ENCODE results near the gene C2CD2L. TPM values are rescaled to one million over a fixed set of nuclear protein-coding genes. Genes with fewer than 3 reads are reported as not detected.
"Not testable (repeated sequence)": the region's sequence is repeated elsewhere in the genome, so short reads cannot be mapped to it uniquely, and the experiment has no call there.

C2CD2L gene
- total RNA-seq = 21.9 TPM

- DNase-seq (ENCODE audit: low spot score) = peak; percentile 87
Measured at GRCh38 chr11:119106564-119107537, at the start of gene C2CD2L. C2CD2L (plus strand) TSS chr11:119107344; CDS start chr11:119107742, 398 bp downstream.

DNA sequence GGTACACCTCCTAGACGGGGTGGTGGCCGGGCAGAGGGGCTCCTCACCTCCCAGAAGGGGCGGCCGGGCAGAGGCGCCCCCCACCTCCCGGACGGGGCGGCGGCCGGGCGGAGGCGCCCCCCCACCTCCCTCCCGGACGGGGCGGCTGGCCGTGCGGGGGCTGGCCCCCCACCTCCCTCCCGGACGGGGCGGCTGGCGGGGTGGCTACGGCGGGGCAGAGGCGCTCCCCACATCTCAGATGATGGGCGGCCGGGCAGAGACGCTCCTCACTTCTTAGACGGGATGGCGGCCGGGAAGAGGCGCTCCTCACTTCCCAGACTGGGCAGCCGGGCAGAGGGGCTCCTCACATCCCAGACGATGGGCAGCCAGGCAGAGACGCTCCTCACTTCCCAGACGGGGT is 48.0 kb upstream of the C2CD2L start:
- not testable (repeated sequence) for DNase-seq (ENCODE audit: low spot score)

DNA sequence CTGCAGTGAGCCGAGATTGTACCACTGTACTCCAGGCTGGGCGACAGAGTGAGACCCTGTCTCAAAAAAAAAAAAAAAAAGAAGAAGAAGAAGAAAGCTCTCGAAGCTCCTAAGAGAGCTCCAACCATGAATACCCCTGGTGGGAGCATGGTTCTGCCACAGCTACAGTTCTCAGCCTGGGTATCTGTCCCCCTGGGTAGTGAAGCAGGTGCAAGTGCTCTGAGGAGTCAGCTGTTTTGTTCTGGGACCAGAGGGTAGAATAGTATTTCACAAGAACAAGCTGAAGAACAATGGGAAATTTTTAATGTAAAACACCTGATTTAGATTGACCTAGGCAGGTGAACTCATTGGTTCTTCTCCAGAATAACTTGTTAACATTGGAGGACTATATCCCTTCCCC is 45.9 kb upstream of the C2CD2L start:
- no peak for DNase-seq (ENCODE audit: low spot score)

GRCh38 chr11:119062779-119063178 is 44.4 kb upstream of the C2CD2L start:
- DNase-seq (ENCODE audit: low spot score) = no peak

DNA sequence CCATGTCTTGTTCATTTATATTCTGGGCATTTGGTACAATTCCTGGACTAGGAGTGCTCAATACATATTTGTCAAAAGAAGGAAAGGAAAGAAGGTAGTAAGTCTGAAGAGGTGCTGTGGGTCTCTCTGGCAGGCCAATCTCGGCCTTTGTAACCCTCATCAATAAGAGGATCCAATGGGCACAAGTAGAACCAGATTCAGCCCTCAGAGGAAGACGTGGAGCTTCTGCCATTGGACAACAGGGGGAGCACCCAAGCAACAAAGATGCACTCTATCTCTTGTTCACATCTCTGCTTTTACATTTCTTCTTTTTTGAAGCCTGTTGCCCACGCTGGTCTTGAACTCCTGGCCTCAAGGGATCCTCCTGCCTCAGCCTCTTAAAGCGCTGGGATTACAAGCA is 41.8 kb upstream of the C2CD2L start:
- no peak for DNase-seq (ENCODE audit: low spot score)

DNA sequence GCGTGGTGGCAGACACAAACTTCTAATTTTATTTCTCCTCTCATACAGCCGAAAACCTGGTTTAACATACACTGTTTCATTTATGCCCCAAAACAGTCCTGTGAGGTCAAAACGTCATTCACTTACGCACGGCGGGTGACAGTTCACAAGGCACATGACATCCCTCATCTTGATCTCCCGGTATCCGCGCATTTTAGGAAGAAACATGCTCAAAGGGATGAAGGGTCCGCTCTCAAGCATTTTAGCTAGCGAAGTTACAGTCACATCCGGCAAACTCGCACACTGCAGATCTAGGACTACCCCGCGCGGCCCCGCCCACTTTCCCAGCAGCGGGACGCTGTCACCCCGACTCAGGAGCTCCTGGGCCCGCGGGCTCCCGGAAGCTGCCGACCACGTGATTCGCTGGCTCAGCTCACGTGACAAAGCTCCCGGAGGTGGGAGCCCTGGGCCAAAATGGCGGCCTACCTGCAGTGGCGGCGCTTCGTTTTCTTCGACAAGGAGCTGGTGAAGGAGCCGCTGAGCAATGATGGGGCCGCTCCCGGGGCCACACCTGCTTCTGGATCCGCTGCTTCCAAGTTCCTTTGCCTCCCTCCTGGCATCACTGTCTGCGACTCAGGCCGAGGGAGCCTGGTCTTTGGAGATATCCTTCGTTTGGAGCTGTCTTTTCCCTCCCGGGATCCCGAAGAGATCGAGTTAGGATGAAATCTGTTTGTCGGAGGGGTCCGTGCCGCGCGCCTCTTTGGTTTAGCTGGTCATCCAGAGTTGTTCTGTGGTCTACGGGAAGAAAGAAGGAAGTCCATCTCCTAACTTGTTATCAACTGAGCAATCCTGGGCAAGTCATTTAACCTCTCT is 39.5 kb upstream of the C2CD2L start, which contains the start of gene VPS11:
TSS of gene VPS11 (plus strand) at position 448 of the 852 bp plus-strand sequence. CDS start at position 454, 6 bp downstream.
- DNase-seq (ENCODE audit: low spot score) = peak; percentile 98

DNA sequence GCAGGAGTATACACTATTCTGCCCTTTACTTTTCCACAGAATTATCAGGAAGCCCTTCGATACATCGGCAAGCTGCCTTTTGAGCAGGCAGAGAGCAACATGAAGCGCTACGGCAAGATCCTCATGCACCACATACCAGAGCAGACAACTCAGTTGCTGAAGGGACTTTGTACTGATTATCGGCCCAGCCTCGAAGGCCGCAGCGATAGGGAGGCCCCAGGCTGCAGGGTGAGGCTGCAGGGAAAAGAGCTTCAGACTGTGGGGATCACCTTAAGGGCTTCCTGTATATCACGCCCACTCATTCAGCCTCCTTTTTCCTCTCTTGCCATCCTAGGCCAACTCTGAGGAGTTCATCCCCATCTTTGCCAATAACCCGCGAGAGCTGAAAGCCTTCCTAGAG is 29.3 kb upstream of the C2CD2L start:
- DNase-seq (ENCODE audit: low spot score) = no peak

DNA sequence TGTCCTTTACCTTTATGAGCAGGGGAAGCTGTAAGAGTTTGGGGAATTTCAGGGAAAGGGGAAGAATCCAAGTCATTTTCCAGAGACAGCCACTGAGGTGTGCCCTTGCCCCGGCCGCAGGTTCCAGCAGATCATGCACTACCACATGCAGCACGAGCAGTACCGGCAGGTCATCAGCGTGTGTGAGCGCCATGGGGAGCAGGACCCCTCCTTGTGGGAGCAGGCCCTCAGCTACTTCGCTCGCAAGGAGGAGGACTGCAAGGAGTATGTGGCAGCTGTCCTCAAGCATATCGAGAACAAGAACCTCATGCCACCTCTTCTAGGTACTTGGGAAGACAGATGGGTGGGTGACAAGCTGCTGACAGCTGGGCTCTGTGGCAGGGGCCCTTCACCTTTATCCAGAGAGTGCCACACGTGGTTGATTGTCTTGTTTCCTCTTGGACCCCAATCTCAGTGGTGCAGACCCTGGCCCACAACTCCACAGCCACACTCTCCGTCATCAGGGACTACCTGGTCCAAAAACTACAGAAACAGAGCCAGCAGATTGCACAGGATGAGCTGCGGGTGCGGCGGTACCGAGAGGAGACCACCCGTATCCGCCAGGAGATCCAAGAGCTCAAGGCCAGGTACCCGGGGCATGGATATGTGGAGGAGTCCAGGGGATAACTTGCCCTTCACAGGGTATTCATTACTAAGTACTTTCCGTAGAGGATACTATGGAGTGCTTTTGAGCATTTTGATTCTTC is 28.3 kb upstream of the C2CD2L start:
- no peak for DNase-seq (ENCODE audit: low spot score)

- DNase-seq (ENCODE audit: low spot score) = no peak
Measured at GRCh38 chr11:119081682-119082260, 25.4 kb upstream of the C2CD2L start.

DNA sequence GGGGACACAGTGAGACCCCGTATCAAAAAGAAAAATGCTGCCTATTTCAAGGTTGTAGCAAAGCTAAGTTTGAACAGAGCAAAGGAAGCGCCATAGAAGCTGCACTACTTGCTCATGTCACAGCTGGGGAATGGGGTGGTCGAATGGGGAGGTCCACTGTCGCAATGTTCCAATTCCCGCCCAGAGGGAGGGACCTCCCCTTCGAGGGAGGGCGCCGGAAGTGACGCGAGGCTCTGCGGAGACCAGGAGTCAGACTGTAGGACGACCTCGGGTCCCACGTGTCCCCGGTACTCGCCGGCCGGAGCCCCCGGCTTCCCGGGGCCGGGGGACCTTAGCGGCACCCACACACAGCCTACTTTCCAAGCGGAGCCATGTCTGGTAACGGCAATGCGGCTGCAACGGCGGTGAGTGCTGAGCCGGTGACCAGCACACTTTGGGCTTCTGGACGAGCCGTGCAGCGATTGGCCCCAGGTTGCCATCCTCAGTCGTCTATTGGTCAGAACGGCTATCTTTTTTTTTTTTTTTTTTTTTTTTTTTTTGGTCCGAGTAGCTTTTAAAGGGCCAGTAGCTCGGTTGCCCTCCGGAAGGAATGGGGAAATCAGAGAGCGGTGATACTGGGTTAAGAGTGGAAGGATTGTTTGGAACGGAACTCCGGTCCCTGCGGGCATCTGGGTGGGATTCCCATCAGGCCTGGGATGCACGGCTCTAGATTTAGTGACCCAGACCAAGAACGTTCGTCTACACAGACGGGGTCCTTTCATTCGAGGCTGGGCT is 22.3 kb upstream of the C2CD2L start, which contains the start of gene HMBS:
TSS of gene HMBS (plus strand) at position 219 of the 774 bp plus-strand sequence. CDS start at position 372, 153 bp downstream.
- peak; percentile 92 for DNase-seq (ENCODE audit: low spot score)

GRCh38 chr11:119085437-119085847 is 21.7 kb upstream of the C2CD2L start:
- DNase-seq (ENCODE audit: low spot score) = no peak

GRCh38 chr11:119087123-119087522 is 20.0 kb upstream of the C2CD2L start:
- DNase-seq (ENCODE audit: low spot score) = no peak

DNA sequence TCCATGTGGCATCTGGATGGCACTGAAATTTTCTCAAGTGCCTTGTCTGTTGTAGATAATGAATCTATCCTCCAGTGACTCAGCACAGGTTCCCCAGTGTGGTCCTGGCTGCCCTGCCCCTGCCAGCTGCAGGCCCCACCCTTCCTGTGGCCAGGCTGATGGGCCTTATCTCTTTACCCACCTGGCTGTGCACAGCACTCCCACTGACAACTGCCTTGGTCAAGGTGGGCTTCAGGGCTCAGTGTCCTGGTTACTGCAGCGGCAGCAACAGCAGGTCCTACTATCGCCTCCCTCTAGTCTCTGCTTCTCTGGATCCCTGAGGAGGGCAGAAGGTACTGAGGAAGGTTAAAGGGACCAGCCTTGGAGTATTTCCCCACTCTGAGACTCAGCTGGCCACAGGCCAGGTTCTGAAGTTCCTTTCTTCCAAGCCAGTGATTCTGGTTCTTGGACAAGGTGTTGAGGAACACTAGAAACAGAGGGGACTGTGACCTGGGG is 19.4 kb upstream of the C2CD2L start:
- DNase-seq (ENCODE audit: low spot score) = no peak

DNA sequence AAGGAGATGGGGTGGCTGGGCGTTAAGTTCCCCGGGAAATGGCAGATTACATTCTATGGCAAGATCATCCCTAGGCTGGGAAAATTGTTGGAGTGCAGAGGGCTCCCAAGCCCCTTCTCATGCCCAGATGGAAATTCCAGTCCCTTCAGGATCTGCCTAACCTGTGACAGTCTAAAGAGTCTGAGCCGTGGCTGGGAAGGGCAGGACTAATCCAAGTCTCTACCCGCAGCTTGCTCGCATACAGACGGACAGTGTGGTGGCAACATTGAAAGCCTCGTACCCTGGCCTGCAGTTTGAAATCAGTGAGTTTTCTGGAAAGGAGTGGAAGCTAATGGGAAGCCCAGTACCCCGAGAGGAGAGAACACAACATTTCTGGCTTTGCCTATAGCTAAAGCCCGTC is 18.7 kb upstream of the C2CD2L start:
- no peak for DNase-seq (ENCODE audit: low spot score)

DNA sequence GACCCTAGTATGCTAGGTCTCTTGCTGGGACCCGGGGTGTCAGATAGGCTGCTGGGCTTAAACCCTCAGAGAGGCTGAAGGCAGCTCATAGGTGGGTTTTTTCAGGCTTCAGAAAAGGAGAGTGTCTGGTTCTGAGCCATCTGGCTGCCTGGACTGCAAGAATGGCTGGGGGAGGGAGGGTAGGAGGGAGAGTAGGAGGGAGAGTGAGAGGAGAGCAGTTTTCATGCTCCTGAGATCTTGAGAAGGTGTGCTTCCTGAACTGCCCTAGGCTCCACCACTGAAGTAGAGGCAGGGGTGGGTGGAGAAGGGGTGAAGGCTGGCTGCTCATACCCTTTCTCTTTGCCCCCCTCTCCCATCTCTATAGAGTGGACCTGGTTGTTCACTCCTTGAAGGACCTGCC is 17.8 kb upstream of the C2CD2L start:
- DNase-seq (ENCODE audit: low spot score) = no peak

- DNase-seq (ENCODE audit: low spot score) = no peak
Measured at GRCh38 chr11:119091178-119091577, 16.0 kb upstream of the C2CD2L start.

DNA sequence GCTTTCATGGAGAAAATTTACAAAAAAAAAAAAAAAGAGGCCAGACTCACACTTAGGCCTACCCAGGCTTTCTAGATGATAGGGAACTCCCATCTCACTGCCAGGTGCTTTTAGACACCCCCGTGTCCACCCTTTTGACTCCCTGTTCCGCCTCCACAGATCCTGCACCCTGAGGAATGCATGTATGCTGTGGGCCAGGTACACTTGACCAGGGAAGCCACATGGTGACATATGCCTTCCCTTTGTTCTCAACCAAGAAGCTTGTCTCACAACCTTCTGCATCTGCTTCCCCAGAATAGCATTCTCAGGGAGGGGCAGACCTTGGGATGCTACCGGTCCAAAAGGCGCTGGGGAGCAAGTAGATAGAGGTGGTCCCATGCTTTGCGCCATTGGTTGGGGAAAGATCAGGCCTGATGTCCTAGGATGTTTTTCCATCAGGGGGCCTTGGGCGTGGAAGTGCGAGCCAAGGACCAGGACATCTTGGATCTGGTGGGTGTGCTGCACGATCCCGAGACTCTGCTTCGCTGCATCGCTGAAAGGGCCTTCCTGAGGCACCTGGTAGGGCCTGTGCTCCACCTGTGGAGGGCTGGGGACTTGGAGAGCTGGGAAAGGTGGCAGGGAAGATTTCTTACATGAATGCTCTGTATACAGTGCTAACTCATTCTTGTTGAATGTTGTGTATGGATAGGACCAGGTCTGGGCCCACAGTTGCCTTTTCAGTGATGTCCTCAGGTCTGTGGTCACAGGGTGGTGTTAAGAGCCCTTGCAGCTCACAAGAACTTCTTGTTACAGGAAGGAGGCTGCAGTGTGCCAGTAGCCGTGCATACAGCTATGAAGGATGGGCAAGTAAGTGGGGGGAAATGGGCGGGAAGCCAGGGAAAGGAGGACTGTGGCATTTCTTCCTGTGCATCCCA is 14.9 kb upstream of the C2CD2L start:
- no peak for DNase-seq (ENCODE audit: low spot score)

DNA sequence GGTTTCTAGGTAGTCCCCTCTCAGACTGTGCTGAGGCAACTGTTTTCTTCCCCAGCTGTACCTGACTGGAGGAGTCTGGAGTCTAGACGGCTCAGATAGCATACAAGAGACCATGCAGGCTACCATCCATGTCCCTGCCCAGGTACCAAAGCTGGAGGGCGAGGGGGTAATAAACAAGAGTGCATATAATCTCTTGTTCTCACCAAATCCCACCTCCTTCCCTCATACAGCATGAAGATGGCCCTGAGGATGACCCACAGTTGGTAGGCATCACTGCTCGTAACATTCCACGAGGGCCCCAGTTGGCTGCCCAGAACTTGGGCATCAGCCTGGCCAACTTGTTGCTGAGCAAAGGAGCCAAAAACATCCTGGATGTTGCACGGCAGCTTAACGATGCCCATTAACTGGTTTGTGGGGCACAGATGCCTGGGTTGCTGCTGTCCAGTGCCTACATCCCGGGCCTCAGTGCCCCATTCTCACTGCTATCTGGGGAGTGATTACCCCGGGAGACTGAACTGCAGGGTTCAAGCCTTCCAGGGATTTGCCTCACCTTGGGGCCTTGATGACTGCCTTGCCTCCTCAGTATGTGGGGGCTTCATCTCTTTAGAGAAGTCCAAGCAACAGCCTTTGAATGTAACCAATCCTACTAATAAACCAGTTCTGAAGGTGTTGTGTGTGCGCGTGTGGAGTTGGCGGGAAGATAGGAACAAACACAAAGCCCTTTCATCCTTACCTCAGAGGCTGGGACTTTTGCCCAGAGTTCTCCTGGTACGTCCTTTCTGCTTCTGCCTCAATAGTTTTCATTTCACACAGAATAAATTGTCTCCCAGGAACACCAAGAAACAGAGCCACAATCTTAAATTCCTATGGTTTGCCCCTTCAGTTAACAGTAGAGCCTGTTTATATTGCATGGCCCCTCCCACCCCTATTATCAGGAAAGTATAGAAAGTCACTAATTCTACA is 14.0 kb upstream of the C2CD2L start:
- DNase-seq (ENCODE audit: low spot score) = no peak

Data from mucosa of gallbladder (tissue), 1 donor.